Vagina (tissue), 2 donors: ENCODE measurements around the gene THBD. TPM values are rescaled to one million over a fixed set of nuclear protein-coding genes. Genes with fewer than 3 reads are reported as not detected.

Source experiments
- DNase-seq, 2 donors: peaks; one replicate each; pipeline ENCODE4 v3.0.0-alpha.2; 2017; ENCODE audit errors: extremely low spot score in 2 of 2
- H3K27ac ChIP-seq: fragments of 200-600 bp; sonication (generic); one replicate; pipeline ENCODE4 v1.5.1; 2019
- H3K27me3 ChIP-seq: fragments of 200-600 bp; sonication (generic); one replicate; pipeline ENCODE4 v1.5.1; 2019
- H3K36me3 ChIP-seq, 2 donors: fragments of 200-600 bp; sonication (generic); one replicate each; pipeline ENCODE4 v1.5.1; 2017 to 2019
- H3K4me1 ChIP-seq: fragments of 200-600 bp; sonication (generic); one replicate; pipeline ENCODE4 v1.5.1; 2019
- H3K4me3 ChIP-seq, 2 donors: fragments of 200-600 bp; sonication (generic); 1 replicate in 1 of 2; 2 replicates in 1 of 2; pipeline ENCODE4 v1.5.1; 2016 to 2019
- H3K9me3 ChIP-seq: fragments of 200-600 bp; sonication (generic); one replicate; pipeline ENCODE4 v1.5.1; 2019
- CTCF ChIP-seq, 3 experiments: fragments of 450-650 bp in 2 of 3; fragments of 200-600 bp in 1 of 3; sonication (generic) in 1 of 3; IDR thresholded peaks; one replicate each; pipeline ENCODE4 v1.5.1; 2017 to 2019; ENCODE audit warnings: antibody characterized with exemption in 3 of 3, mild to moderate bottlenecking in 2 of 3, moderate library complexity in 2 of 3
- POLR2A ChIP-seq, 2 donors: fragments of 450-650 bp; IDR thresholded peaks; one replicate each; pipeline ENCODE4 v1.6.1; 2017; ENCODE audit warnings: antibody characterized with exemption in 2 of 2, mild to moderate bottlenecking in 2 of 2, moderate library complexity in 2 of 2
- POLR2AphosphoS5 ChIP-seq, 2 donors: sonication (generic); formaldehyde crosslinking; IDR thresholded peaks; one replicate each; pipeline ENCODE4 v1.9.0; 2017; ENCODE audit warnings: antibody characterized with exemption in 2 of 2, mild to moderate bottlenecking in 2 of 2, low read depth in 1 of 2; ENCODE audit not compliant: insufficient read depth in 1 of 2
- intact Hi-C: fragments of 100-400 bp; cut with DNase I; formaldehyde crosslinking; loops from one replicate; pipeline ENCODE4 v1.15.1; 2023
- total RNA-seq: library from RNA; depleted of rRNA; stranded (reverse); fragments of >200 nt; gene quantifications from one replicate; pipeline ENCODE4 v1.2.3, GENCODE V29; 2016

THBD gene
- total RNA-seq, 1 donor from 2014 or later, result 76.9 TPM

GRCh38 chr20:23095499-23095898 lies 46.0 kb upstream of the THBD start:
- H3K36me3 ChIP-seq, result no peaks in the 10 kb centered on the region
- no peaks in the 10 kb centered on the region for H3K9me3 ChIP-seq
- intact Hi-C loops, result no loop called here
- H3K27me3 ChIP-seq, result no peaks in the 10 kb centered on the region
- TF ChIP-seq POLR2A (IDR thresholded peaks at IDR 0.05) (no peak), POLR2AphosphoS5 (IDR thresholded peaks at IDR 0.05; ENCODE audit: insufficient read depth in 1 of 2, low read depth in 1 of 2) (no peak), CTCF (IDR thresholded peaks at IDR 0.05) (no peak)
- no peak overlapping the region for H3K4me3 ChIP-seq
- no peak for DNase-seq
- H3K4me1 ChIP-seq, result peaks cover 42% of the 10 kb centered on the region
- H3K27ac ChIP-seq, result peak overlapping the region; percentile 48

GRCh38 chr20:23094927-23095326 lies 45.5 kb upstream of the THBD start:
- H3K27ac ChIP-seq, result peak overlapping the region; percentile 24
- H3K4me1 ChIP-seq, result peaks cover 39% of the 10 kb centered on the region
- no peaks in the 10 kb centered on the region for H3K36me3 ChIP-seq
- no peak overlapping the region for H3K4me3 ChIP-seq
- TF ChIP-seq CTCF (IDR thresholded peaks at IDR 0.05), result no peak
- no peak for TF ChIP-seq POLR2A (IDR thresholded peaks at IDR 0.05)
- TF ChIP-seq POLR2AphosphoS5 (IDR thresholded peaks at IDR 0.05; ENCODE audit: insufficient read depth in 1 of 2, low read depth in 1 of 2), result peak in 1 of 2 donors; percentile 51
- no peaks in the 10 kb centered on the region for H3K9me3 ChIP-seq
- H3K27me3 ChIP-seq, result no peaks in the 10 kb centered on the region
- DNase-seq, result no peak
- intact Hi-C loops, result no loop called here

- intact Hi-C loops, result no loop called here
- H3K27ac ChIP-seq, result peak overlapping the region; percentile 24
Observed at GRCh38 chr20:23094213-23094896, 44.9 kb upstream of the THBD start.

GRCh38 chr20:23093613-23094012 lies 44.1 kb upstream of the THBD start:
- no peaks in the 10 kb centered on the region for H3K27me3 ChIP-seq
- TF ChIP-seq CTCF (IDR thresholded peaks at IDR 0.05) (no peak), POLR2A (IDR thresholded peaks at IDR 0.05) (no peak), POLR2AphosphoS5 (IDR thresholded peaks at IDR 0.05; ENCODE audit: insufficient read depth in 1 of 2, low read depth in 1 of 2) (no peak)
- intact Hi-C loops, result no loop called here
- peaks cover 27% of the 10 kb centered on the region for H3K4me1 ChIP-seq
- no peak overlapping the region for H3K4me3 ChIP-seq
- DNase-seq, result no peak
- no peak overlapping the region for H3K27ac ChIP-seq
- H3K9me3 ChIP-seq, result no peaks in the 10 kb centered on the region
- no peaks in the 10 kb centered on the region for H3K36me3 ChIP-seq

More at GRCh38 chr20:23094213-23094896, 44.9 kb upstream of the THBD start:
- H3K9me3 ChIP-seq, result no peaks in the 10 kb centered on the region
- H3K27me3 ChIP-seq, result no peaks in the 10 kb centered on the region
- peaks cover 33% of the 10 kb centered on the region for H3K4me1 ChIP-seq
- TF ChIP-seq POLR2AphosphoS5 (IDR thresholded peaks at IDR 0.05; ENCODE audit: insufficient read depth in 1 of 2, low read depth in 1 of 2) (no peak), CTCF (IDR thresholded peaks at IDR 0.05) (no peak), POLR2A (IDR thresholded peaks at IDR 0.05) (no peak)
- H3K36me3 ChIP-seq, result no peaks in the 10 kb centered on the region
- DNase-seq, result no peak
- H3K4me3 ChIP-seq, result no peak overlapping the region

GRCh38 chr20:23092861-23093495 lies 43.5 kb upstream of the THBD start:
- no peak overlapping the region for H3K27ac ChIP-seq
- DNase-seq, result no peak
- intact Hi-C loops, result no loop called here

More at GRCh38 chr20:23092861-23093495, 43.5 kb upstream of the THBD start:
- H3K4me1 ChIP-seq, result peaks cover 26% of the 10 kb centered on the region
- TF ChIP-seq POLR2AphosphoS5 (IDR thresholded peaks at IDR 0.05; ENCODE audit: insufficient read depth in 1 of 2, low read depth in 1 of 2) (peak in 1 of 2 donors; percentile 60), POLR2A (IDR thresholded peaks at IDR 0.05) (no peak)
- H3K4me3 ChIP-seq, result no peak overlapping the region
- H3K9me3 ChIP-seq, result no peaks in the 10 kb centered on the region
- H3K27me3 ChIP-seq, result no peaks in the 10 kb centered on the region
- no peaks in the 10 kb centered on the region for H3K36me3 ChIP-seq
